CD4-positive, alpha-beta T cell treated with Interleukin-10 for 1 hour (primary cell): ENCODE data around the gene BIRC6.
"Not testable (repeated sequence)": the region's sequence is repeated elsewhere in the genome, so short reads cannot be mapped to it uniquely, and the experiment has no call there.

Experiments used
- DNase-seq: peaks from one replicate; pipeline ENCODE4 v3.0.0-alpha.2; 2020

The BIRC6 gene

GRCh38 chr2:32452338-32453064 is 95.7 kb downstream of the BIRC6 start:
- DNase-seq: no peak

- DNase-seq: no peak
Measured at GRCh38 chr2:32453242-32454062, 96.6 kb downstream of the BIRC6 start.

- DNase-seq: no peak
Measured at GRCh38 chr2:32455816-32456215, 99.0 kb downstream of the BIRC6 start.

- DNase-seq: no peak
Measured at GRCh38 chr2:32456808-32457207, 100.0 kb downstream of the BIRC6 start.

- DNase-seq: no peak
Measured at GRCh38 chr2:32457814-32458213, 101.0 kb downstream of the BIRC6 start.

- DNase-seq: not testable (repeated sequence)
Measured at GRCh38 chr2:32460861-32461260, 104.0 kb downstream of the BIRC6 start.

- no peak for DNase-seq
Measured at GRCh38 chr2:32463110-32463509, 106.3 kb downstream of the BIRC6 start.

GRCh38 chr2:32464431-32464830 is 107.6 kb downstream of the BIRC6 start:
- no peak for DNase-seq

GRCh38 chr2:32472605-32473004 is 115.8 kb downstream of the BIRC6 start:
- DNase-seq: no peak

- DNase-seq: no peak
Measured at GRCh38 chr2:32474381-32474780, 117.6 kb downstream of the BIRC6 start.

- no peak for DNase-seq
Measured at GRCh38 chr2:32478889-32479620, 122.2 kb downstream of the BIRC6 start.

- DNase-seq: no peak
Measured at GRCh38 chr2:32479993-32480392, 123.2 kb downstream of the BIRC6 start.

GRCh38 chr2:32482471-32482870 is 125.6 kb downstream of the BIRC6 start:
- DNase-seq: no peak

- peak; percentile 3 for DNase-seq
Measured at GRCh38 chr2:32484937-32485336, 128.1 kb downstream of the BIRC6 start.

GRCh38 chr2:32485399-32485798 is 128.6 kb downstream of the BIRC6 start:
- no peak for DNase-seq

- DNase-seq: no peak
Measured at GRCh38 chr2:32489061-32489460, 132.2 kb downstream of the BIRC6 start.

GRCh38 chr2:32491346-32491745 is 134.5 kb downstream of the BIRC6 start:
- no peak for DNase-seq

- DNase-seq: no peak
Measured at GRCh38 chr2:32495139-32495538, 138.3 kb downstream of the BIRC6 start.

GRCh38 chr2:32496662-32497061 is 139.8 kb downstream of the BIRC6 start:
- DNase-seq: no peak

GRCh38 chr2:32498306-32498705 is 141.5 kb downstream of the BIRC6 start:
- no peak for DNase-seq

GRCh38 chr2:32502941-32503340 is 146.1 kb downstream of the BIRC6 start:
- DNase-seq: no peak

- no peak for DNase-seq
Measured at GRCh38 chr2:32504877-32505478, 148.2 kb downstream of the BIRC6 start.

GRCh38 chr2:32506446-32506845 is 149.6 kb downstream of the BIRC6 start:
- no peak for DNase-seq
